Hepatic stellate cell (primary cell): ENCODE measurements around the gene BAIAP2.

Experiments used
- DNase-seq: peaks from one replicate; pipeline ENCODE4 v3.0.0; 2011; ENCODE audit warnings: low spot score

The BAIAP2 gene

DNA sequence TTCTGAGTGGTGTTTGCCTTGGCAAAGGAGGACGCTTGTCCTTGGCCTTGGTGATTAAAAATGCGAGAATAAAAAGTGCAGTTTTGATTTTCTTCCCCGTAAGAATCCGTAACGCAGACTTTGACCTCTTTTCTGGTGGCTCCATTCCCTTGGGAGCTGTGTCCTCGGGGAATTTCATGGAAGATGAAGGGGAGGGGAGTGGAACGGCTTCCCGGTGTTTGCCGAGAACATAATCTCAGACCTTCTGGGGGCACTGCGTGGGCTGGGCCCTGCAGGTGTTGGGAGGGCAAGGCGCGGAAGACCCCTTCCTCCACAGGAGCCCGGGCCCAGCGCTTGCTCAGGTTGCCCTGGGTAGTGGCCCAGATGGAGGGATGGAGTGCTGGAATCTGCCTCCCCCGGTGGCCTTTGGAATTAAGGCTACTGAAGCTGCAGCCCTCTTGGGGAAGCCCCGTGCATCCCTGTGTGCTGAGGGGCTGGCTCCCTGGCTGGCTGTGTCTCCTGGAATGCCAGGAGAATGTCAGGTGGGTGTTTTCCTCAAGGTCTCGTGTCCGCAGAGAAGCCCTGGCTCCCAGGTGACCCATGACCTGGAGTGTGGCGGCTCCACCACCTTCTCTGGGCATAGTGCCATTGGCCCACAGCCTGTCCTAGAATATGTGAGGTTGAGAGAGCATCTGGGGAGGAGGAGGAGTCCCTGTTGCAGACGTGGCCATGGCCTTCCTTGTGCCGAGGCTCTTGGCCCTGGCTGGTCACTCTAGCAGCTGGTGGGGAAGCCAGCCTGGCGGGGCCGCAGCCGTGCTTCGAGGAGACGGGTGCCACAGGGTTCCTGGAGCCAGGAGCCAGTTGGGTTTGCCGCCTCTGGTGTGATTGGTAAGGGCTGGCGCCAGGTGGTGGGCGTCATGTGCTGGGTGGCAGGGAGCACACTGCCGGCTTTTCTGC is 3.1 kb downstream of the BAIAP2 start:
- DNase-seq: no peak

DNA sequence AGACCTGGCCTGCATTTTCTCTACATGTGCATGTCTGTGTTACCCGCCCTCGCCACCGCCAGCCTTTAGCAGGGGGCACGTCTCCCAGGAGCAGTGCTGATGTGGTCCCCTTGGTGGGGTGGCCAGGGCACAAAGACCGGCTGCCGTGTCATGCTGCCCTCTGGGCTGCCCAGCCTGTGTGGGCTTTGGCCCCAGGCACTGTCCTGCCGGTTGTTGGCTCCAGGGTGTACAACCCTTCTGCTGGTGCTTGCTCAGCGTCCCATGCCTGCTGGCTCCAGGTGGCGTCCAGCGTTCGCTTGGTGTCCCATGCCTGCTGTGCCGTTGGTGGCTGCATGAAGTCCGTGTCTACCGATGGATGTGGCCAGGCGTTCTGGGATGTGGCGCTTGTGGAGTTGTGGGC is 4.1 kb downstream of the BAIAP2 start:
- no peak for DNase-seq

DNA sequence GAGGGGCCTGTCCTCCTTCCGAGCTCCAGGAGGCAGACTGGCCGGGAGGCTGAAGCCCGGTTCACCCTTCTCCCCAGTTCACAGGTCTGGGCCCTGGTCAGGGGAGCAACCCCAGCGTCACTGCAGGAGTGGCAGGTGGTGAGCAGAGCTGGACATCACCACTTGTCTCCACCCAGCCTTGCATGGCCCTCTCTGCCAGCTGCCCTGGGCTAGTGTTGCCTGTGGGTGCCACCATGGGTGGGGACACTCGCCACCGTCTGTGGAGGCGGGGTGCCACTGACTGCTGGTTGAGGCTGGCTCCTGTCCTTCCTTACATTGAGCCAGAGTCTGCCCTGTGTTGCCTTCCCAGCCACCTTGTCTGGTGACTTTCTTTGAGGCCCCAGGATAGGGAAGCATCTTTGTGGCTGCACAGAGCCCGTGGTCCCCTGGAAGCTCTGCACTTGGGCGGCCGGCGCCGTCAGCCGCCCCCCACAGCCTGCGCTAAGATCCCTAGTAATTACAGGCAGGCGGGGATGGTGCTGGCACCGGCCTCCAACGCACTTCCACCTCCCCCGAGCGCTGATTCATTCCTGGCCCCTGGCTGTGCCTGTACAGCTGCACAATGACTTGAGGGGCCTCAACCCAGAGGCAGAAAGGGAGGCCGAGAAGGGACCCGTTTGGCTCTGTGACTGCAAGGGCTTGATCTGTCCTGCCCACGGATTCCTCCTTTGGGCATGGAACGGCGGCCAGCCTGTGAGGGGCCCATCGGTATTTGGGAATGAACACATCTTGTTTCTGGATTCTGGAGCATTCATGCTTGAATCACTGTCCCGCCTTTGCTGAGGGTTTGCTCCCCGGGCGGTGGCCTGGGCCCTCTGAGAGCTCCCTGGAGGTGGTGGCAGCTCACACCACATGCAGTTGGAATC is 5.2 kb downstream of the BAIAP2 start:
- DNase-seq: peak; percentile 42

DNA sequence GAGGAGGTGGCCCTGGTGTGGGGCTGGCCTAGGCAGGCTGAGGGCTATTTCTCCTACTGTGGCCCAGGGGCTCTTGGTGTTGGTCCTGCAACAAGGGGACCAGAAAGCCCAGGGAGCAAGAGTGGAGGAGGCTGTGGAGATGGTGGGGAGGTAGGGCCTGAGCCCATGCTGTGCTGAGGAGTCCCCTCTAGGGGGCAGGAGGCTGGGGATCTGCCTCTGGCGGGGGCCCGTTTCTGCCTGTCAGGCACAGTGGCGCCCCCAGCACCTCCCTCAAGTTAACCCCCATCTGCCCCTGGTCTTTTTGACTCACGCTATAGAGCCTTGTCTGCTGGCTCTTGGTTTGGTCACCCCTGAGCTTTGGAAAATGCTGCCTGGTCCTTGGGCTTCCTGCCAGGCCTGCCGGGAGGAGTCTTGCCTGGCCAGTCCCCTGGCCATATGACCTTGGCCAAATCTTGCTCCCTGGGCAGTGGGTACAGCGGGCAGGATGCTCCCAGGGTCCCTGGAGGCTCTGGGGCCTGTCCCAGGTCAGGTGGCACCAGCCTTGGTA is 5.9 kb downstream of the BAIAP2 start:
- peak; percentile 46 for DNase-seq

DNA sequence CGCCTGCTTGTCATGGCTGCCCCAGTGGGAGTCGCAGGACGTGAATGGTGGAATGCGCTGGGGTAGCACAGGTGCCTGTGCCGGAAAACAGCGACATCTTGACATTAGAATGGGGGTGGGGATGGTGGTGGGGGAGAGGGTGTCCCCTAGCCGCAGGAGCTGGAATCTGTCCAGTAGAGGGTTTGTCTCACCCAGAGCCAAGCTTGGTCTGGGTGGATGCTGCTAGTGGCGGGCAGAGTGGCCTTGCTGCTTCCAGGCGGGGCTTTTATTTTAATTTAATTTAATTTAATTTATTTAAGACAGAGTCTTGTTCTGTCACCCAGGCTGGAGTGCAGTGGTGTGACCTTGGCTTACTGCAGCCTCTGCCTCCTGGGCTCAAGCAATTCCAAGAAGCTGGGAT is 7.7 kb downstream of the BAIAP2 start:
- DNase-seq: no peak

DNA sequence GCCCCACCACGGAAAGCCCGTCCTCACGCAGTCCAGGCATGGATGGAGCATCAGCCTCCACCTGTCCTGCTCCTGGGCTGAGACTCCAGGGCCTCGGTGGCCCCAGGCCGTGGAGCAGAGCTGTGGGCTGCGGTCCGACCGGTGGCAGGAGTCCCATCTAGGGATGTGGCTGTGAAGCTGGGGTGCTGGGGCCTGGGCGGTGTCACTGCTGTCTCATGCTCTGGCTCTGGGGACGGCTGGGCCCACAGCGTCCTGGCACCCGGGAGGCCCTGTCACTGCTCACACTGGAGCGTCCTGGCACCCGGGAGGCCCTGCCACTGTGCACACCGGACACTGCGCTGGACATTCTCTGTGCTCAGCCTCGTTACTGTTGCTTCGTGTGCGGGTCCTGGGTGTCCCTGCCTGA is 8.4 kb downstream of the BAIAP2 start:
- DNase-seq: no peak

DNA sequence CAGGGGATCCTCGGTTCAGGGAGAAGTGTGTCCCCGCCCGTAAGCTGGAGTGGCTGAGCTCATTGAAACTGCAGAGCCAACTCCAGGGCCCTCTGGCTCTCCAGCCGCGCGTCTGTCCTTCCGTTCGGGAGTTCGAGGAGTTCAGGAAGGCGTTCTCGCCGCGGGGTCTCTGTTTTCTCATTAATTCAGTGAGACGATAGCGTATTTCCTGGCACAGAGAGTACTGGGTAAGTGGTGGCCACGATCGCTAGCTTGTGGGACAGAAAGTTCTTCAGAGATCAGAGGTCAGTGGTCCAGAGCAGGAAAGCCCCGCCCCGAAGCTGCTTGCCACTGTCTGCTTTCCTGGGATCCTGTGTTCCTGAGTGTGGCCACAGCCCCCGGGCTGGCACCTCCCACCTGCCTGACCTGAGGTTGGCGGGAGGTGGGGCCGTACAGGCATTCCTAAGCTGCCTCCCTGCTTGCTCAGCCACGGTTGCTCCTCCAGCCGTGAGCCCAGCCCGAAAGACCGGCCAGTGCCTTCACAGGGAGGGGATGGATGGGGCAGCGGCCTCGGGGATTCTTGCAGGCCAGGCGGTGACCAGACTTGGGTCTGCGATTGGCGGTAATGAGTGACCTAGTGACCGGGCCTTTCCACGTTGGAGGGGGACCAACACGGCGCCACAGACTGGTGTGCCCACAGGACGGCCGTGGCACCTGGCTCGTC is 8.9 kb downstream of the BAIAP2 start:
- no peak for DNase-seq

DNA sequence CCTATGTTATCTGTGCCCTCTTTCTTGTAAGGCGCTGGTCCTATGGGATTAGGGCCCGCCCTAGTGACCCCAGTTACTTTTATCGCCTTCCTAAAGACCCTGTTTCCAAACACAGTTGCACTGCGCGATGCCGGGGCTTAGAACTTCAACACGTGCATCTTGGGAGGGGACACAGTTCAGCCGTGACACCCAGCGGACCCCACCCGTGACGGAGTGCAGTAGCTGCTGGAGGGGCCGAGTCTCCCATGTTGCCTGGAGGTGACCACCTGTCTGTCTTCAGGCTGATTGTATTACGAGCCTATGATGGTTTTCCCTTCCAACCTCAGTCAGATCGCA is 9.4 kb downstream of the BAIAP2 start:
- DNase-seq: no peak

DNA sequence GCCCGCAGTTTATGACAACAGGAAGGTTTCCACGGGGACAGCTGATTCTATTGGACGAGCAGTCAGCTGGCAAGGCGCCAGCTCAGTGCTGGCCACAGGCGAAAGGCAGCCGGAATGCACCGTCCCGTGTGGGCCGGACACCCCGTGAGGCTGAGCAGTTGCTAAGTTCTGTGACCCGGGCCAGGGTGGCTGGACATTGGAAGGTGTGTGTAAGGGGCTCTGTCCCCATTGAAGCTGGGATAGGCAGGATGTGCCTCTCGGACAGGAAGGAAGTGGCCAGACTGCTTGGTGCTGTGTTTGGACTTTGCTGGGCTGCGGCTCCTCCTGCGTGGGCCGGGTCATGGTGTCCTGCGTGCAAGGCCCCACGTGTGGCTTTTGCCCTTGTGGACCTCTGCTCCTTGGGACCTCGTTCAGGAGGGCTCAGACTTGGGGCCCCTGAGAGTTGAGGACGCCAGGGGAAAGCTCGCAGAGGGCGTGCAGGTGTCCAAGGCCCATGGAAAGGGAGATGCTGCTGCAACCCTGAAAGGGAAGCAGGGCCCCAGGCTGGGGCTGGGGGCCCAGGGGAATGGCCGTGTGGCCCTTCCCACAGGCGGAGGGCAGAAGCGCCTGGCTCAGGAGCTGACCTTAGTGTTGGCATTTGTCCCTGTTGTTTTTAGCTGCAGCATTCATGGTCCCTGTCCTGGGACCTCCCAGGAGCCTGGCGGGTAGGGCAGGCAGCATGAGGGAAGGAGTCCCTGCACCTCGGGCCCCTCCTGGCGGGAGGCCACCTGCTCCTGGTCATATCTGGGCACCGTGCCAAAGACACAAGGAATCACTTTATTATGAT is 10.0 kb downstream of the BAIAP2 start:
- peak; percentile 81 for DNase-seq

DNA sequence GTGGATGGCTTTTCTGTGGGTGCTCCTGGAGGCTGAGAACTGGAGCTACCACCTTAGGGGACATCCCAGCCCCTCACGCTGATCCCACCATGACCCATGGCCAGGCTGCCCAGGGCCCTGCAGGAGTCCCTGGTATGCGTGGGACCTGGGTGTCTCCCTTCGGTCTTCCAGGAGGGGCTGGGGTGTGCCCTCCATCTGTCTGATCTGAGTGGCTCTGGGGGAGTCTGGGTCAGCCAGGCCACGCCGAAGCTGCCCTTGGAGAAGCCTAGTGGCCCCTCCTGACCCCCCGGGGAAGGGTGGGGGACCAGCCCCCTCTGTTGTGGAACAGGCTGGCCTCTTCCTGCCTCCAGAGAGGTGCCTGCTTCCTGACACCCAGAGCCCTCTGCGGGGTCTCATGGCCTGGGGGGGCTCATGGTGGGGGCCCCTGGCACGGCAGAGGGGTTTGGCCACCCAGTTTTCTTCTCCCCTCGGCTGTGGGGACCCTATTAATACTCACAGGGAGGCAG is 10.7 kb downstream of the BAIAP2 start:
- no peak for DNase-seq

DNA sequence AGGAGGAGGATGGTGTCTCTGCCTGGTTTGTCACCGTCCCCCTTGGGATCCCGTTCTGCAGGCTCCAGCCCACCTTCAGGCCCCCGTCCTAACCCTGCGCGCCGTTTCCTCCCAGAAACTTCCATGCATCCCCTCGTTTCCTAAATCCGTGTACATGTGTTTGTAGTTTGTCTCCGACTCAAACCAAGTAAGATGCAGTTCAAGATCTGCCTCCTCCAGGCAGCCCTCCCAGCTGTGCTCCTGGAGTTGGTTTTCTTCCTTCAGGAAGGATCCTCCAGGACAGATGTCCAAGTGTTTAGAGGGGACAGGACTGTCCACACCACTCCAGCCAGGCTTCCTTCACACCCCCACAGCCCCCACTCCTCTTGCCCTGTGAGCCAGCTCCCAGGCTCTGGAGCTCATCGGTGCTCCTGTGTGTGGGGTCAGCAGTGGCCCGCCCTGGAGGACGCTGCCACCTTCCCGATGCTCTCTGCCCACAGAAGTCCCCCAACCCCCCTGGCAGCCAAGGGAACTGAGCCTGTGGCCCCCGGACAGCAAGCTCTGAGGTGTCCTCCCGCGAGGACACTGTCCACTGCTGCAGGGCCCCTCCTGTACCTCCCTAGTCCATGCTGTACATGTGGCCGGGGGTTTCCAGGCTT is 11.3 kb downstream of the BAIAP2 start:
- no peak for DNase-seq

DNA sequence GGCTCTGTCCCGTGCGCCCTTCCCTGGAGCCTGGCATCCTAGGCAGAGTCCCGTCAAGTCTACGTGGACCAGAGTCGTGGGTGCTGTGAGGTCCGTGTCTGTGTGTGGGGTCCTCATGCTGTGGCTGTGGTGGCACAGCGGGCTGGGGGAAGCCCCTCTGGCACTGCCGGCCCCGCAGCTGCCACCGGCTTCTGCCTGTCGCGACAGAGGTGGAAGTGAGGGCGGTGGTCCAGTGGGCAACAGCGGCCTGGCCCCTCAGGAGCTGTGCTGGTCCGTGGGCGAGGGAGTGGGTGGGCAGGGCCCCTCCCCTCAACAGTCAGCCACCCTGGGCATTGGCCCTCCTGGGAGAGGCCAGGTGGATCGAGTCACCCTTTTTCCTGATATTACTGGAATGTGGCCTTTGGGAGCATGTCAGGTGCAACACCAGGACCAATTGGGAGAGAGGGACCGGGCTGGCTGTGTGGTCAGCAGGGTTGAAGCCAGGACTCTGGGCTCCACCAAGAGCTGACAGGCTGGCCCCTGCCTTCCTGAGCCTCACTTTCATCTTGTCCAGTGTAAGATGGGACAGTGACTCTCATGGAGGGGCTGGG is 11.9 kb downstream of the BAIAP2 start:
- no peak for DNase-seq

DNA sequence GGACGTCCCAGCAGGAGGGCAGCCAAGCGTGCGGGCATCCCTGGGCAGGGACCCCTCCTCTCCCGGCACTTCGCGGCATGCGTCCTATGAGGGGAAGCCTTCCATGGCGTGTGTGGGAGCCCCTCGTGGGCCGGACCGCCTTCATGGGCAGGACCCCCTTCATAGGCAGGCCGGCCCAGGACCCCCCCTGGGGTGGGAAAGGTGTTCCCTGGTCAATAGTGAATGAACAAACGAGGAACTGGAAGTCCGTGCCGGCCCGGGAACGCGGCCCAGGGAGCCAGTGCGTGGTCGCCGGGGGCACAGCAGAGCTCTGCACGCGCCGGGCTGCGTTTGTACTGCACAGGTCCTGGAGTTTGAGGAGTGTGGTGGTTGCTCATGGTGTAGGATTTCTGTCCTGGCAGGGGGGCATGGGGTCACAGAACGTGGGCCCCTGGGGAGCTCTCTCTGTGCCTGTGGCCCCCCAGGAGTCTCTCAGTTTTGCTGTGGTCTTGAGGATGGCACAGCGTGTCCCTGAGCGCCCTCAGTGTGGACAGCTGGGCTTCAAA is 13.9 kb downstream of the BAIAP2 start:
- DNase-seq: no peak

DNA sequence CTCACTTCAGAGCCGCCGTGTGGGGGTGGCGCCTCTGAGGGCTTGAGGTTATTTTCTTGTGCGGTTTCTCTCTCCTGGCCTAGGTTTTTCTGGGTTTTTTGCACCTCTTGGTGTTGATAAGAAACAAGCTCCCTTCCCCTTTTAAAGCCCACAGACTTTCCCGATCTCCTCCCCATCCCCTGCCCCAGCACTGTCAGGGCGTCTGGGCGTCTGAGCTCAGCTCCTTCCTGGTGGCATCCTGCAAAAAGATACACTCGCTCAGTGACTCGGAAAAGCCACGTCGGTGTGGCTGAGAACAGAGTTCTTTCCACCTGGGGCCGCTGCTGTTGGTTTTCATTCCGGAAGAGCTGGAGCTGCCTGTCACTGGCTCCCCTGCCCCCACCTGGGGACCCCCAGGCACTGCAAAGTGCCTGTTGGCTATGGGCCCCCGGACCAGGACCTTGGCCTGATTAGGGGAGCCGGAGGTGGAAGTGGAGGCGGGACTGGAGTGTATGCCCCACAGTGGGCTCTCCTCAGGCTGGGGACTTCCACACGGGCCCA is 14.5 kb downstream of the BAIAP2 start:
- DNase-seq: no peak

DNA sequence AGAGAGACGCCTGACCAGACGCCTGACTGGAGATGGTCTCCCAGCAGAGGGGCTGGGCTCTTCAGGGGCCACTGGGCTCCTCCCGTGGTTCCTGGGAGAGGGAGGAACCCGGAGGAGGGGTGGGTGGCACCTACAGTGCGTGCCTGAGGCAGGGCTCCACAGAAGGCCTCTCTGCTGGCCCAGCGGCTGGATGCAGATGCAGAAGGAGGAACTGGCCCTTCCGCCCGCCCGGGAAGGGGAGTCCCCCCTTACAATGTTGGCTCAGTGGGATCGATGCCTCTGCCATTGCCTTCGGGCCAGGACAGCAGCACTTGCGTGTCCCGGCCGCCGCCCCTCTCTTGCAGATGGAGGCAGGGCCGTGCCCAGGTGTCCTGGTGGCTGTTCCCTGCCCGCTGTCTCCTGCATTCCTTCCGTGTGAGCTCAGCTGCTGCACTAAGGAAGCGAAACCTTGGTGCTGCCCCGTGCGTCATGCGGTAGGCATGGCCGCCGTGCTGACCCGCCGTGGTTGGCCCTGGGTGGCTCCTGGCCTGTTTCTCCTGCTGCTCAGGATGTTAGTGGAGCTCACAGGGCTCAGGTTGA is 15.1 kb downstream of the BAIAP2 start:
- no peak for DNase-seq

DNA sequence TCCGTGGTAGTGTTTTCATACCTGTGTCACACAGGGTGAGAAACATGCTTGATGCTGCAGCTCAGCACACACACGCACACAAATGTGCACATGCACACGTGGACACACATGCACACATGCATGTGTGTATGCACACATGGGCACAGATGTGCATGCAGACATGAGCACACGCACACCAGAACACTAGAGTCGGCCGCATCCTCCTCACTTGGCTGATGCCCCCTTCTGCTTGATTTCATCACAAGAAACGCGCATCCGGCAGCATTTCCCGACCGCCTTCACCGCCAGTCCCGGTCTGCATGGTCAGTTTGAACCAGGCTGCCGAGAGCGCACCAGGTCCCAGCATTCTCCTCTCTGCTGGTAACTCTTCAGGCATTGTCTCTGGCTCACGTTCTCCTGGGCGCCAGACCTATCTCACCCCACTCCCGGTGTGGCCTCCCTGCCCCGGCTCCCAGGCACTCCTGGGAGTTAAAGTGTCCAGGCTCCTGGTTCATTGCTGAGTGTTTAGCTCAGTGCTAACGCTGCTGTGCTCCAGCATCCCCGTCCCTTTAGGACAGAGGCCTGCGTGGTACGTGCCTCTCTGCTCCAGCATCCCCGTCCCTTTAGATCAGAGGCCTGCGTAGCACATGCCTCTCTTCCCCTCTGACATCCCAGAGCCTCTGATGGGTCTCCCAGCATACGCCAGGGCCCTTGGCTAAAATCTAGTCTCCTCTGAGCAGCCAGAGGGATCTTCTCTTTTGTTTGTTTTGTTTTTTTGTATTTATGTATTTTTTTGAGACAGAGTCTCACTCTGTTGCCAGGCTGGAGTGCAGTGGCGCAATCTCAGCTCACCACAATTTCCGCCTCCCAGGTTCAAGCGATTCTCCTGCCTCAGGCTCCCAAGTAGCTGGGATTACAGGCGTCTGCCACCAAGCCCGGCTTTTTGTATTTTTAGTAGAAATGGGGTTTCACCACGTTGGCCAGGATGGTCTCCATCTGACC is 16.0 kb downstream of the BAIAP2 start:
- DNase-seq: no peak

DNA sequence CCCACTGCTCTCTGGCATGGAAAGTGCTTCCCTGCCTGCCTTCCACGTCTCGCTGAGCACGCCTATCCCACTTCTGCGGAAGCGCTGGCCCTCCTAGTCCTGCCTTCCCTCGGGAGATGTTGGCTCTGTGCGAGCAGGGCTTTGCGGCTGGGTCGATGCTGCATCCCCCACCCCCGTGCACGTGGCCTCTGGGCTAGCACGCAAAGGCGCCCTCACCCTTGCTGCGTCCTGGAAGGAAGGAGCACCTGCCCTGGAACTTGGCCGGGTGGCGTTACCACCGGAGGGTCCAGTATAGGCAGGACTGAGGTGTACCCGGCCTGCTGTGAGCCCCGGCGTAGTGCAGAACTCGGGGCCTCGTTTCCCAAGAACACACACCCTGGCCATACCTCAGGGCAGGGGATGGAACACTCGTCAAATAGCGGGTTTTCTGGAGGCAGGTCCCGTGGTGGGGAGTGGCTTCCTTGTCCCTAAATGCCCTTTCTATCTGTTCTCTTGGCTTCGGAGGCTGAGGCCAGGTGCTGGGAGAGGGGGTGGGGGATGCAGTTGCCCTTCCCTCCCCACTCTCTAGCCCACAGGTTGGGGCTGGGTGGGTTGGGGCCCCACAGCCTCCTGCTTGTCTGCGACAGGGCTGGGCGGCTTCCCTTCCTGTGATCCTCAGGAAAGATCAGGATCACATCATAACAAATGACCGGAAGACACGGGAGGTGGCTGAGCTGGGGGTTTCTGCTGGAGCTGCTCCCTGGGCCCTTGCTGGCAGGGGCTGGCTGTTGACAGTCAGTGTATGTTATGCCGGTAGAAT is 17.4 kb downstream of the BAIAP2 start:
- no peak for DNase-seq
